ENCODE data around the gene FHIT. TPM values are rescaled to one million over a fixed set of nuclear protein-coding genes. Genes with fewer than 3 reads are reported as not detected.
"Not testable (repeated sequence)": the region's sequence is repeated elsewhere in the genome, so short reads cannot be mapped to it uniquely, and the experiment has no call there.

The FHIT gene
- total RNA-seq, 4 donors from 2014 or later, result 8.8 to 35.6 (median 12.6) TPM

- H3K36me3 ChIP-seq, result no peaks in the 10 kb centered on the region
- no peak for DNase-seq (ENCODE audit: low spot score in 2 of 2)
- TF ChIP-seq CTCF (IDR thresholded peaks at IDR 0.05) (no peak), EP300 (IDR thresholded peaks at IDR 0.05) (no peak), POLR2A (IDR thresholded peaks at IDR 0.05) (no peak), POLR2AphosphoS5 (IDR thresholded peaks at IDR 0.05) (no peak)
Observed at GRCh38 chr3:60989626-60990441, 261.4 kb downstream of the FHIT start.

GRCh38 chr3:60987191-60987590, 264.1 kb downstream of the FHIT start:
- H3K36me3 ChIP-seq, H3K27ac ChIP-seq, H3K27me3 ChIP-seq: not testable (repeated sequence)

More at GRCh38 chr3:60989626-60990441, 261.4 kb downstream of the FHIT start:
- Histone ChIP-seq H3K4me3 (no peak overlapping the region), H3K27me3 (no peaks in the 10 kb centered on the region), H3K27ac (no peak overlapping the region), H3K9me3 (no peaks in the 10 kb centered on the region), H3K4me1 (peaks cover 5% of the 10 kb centered on the region)
- 58% methylated on average over 11 of the region's 11 CpGs for WGBS

GRCh38 chr3:60986552-60986951, 264.7 kb downstream of the FHIT start:
- Histone ChIP-seq H3K4me3 (no peak overlapping the region), H3K27me3 (no peaks in the 10 kb centered on the region), H3K4me1 (peaks cover 5% of the 10 kb centered on the region), H3K9me3 (peaks cover 8% of the 10 kb centered on the region), H3K27ac (no peak overlapping the region), H3K36me3 (no peaks in the 10 kb centered on the region)
- 86% methylated on average over 3 of the region's 3 CpGs for WGBS
- no peak for DNase-seq (ENCODE audit: low spot score in 2 of 2)
- TF ChIP-seq POLR2AphosphoS5 (IDR thresholded peaks at IDR 0.05) (no peak), POLR2A (IDR thresholded peaks at IDR 0.05) (no peak), EP300 (IDR thresholded peaks at IDR 0.05) (no peak), CTCF (IDR thresholded peaks at IDR 0.05) (no peak)

More at GRCh38 chr3:60987191-60987590, 264.1 kb downstream of the FHIT start:
- H3K4me1 ChIP-seq; DNase-seq (ENCODE audit: low spot score in 2 of 2); H3K9me3 ChIP-seq; H3K4me3 ChIP-seq: not testable (repeated sequence)
- WGBS, result 85% methylated on average over 1 of the region's 1 CpG

GRCh38 chr3:60983906-60984305, 267.3 kb downstream of the FHIT start:
- 97% methylated on average over 1 of the region's 1 CpG for WGBS
- no peak for TF ChIP-seq POLR2AphosphoS5 (IDR thresholded peaks at IDR 0.05)
- TF ChIP-seq CTCF (IDR thresholded peaks at IDR 0.05), result no peak
- no peak for TF ChIP-seq POLR2A (IDR thresholded peaks at IDR 0.05)
- TF ChIP-seq EP300 (IDR thresholded peaks at IDR 0.05), result no peak
- no peak overlapping the region for H3K27ac ChIP-seq

GRCh38 chr3:60980342-60980692, 270.9 kb downstream of the FHIT start:
- H3K27ac ChIP-seq, result no peak overlapping the region
- WGBS, result 65% methylated on average over 1 of the region's 1 CpG
- no peak for TF ChIP-seq CTCF (IDR thresholded peaks at IDR 0.05)
- no peak for TF ChIP-seq EP300 (IDR thresholded peaks at IDR 0.05)
- TF ChIP-seq POLR2AphosphoS5 (IDR thresholded peaks at IDR 0.05), result no peak
- TF ChIP-seq POLR2A (IDR thresholded peaks at IDR 0.05), result no peak

More at GRCh38 chr3:60983906-60984305, 267.3 kb downstream of the FHIT start:
- H3K27me3 ChIP-seq, result no peaks in the 10 kb centered on the region
- H3K36me3 ChIP-seq, result no peaks in the 10 kb centered on the region
- H3K4me3 ChIP-seq, result no peak overlapping the region
- H3K4me1 ChIP-seq, result no peaks in the 10 kb centered on the region
- DNase-seq (ENCODE audit: low spot score in 2 of 2), result no peak
- peaks cover 8% of the 10 kb centered on the region for H3K9me3 ChIP-seq

More at GRCh38 chr3:60980342-60980692, 270.9 kb downstream of the FHIT start:
- Histone ChIP-seq H3K4me1 (no peaks in the 10 kb centered on the region), H3K4me3 (no peak overlapping the region), H3K36me3 (no peaks in the 10 kb centered on the region), H3K9me3 (peaks cover 8% of the 10 kb centered on the region), H3K27me3 (no peaks in the 10 kb centered on the region)
- DNase-seq (ENCODE audit: low spot score in 2 of 2), result no peak

All from suprapubic skin (tissue), 4 donors.